ENCODE measurements around the gene ACKR2. TPM values are rescaled to one million over a fixed set of nuclear protein-coding genes. Genes with fewer than 3 reads are reported as not detected.

Gene ACKR2
- total RNA-seq, 4 donors from 2014 or later: 1.4 to 9.2 (median 5.2) TPM

DNA sequence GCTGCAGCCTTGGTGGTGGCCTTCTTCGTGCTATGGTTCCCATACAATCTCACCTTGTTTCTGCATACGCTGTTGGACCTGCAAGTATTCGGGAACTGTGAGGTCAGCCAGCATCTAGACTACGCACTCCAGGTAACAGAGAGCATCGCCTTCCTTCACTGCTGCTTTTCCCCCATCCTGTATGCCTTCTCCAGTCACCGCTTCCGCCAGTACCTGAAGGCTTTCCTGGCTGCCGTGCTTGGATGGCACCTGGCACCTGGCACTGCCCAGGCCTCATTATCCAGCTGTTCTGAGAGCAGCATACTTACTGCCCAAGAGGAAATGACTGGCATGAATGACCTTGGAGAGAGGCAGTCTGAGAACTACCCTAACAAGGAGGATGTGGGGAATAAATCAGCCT lies 56.0 kb downstream of the ACKR2 start:
- WGBS, 2 donors (ENCODE audit: low coverage in 1 of 2): 89 to 94% methylated on average over 5 to 8 of the region's 8 CpGs
- DNase-seq: no peak
- intact Hi-C loops (cut with DNase I; ENCODE audit: low total_unique reads): no loop called here
- in situ Hi-C loops (cut with MboI; ENCODE audit: low pct_ligation_motif_present in 1 of 4, low pct_unique_long_range_greater_than_20kb in 1 of 4, low sequenced_read_pairs in 3 of 4): no loop called here
- H3K36me3 ChIP-seq: no peaks in the 10 kb centered on the region
- H3K27ac ChIP-seq: no peak overlapping the region
- H3K4me1 ChIP-seq: no peaks in the 10 kb centered on the region
- no peaks in the 10 kb centered on the region for H3K27me3 ChIP-seq
- TF ChIP-seq POLR2AphosphoS5 (IDR thresholded peaks at IDR 0.05) (no peak), EP300 (IDR thresholded peaks at IDR 0.05; ENCODE audit: low read depth) (no peak), POLR2A (IDR thresholded peaks at IDR 0.05) (no peak)
- TF ChIP-seq, protein P1, sequence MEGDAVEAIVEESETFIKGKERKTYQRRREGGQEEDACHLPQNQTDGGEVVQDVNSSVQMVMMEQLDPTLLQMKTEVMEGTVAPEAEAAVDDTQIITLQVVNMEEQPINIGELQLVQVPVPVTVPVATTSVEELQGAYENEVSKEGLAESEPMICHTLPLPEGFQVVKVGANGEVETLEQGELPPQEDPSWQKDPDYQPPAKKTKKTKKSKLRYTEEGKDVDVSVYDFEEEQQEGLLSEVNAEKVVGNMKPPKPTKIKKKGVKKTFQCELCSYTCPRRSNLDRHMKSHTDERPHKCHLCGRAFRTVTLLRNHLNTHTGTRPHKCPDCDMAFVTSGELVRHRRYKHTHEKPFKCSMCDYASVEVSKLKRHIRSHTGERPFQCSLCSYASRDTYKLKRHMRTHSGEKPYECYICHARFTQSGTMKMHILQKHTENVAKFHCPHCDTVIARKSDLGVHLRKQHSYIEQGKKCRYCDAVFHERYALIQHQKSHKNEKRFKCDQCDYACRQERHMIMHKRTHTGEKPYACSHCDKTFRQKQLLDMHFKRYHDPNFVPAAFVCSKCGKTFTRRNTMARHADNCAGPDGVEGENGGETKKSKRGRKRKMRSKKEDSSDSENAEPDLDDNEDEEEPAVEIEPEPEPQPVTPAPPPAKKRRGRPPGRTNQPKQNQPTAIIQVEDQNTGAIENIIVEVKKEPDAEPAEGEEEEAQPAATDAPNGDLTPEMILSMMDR (IDR thresholded peaks at IDR 0.05): no peak
- no peaks in the 10 kb centered on the region for H3K9me3 ChIP-seq
- H3K4me3 ChIP-seq: no peak overlapping the region

DNA sequence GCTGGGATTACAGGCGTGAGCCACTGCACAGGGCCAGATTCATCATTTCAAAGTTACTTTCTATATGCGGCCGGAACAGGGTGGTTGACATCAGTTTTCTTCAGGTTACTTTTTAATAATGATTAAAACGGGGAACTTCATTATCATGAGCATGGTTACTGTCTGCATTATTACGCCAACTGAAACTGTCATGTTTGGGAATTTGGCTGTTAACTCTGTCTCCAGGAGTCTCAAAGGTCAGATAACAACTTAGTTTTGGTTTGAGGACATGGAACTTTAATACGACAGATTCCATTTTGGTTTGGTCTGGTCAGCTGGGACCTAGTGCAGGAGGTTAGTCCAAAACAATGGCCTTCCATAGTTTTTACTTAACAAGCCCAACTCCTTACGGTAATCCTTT lies 57.9 kb downstream of the ACKR2 start:
- Histone ChIP-seq H3K9me3 (no peaks in the 10 kb centered on the region), H3K27me3 (no peaks in the 10 kb centered on the region), H3K27ac (no peak overlapping the region), H3K4me1 (no peaks in the 10 kb centered on the region), H3K36me3 (no peaks in the 10 kb centered on the region), H3K4me3 (no peak overlapping the region)
- TF ChIP-seq EP300 (IDR thresholded peaks at IDR 0.05; ENCODE audit: low read depth) (no peak), POLR2A (IDR thresholded peaks at IDR 0.05) (no peak), POLR2AphosphoS5 (IDR thresholded peaks at IDR 0.05) (no peak)
- TF ChIP-seq, protein P1 (IDR thresholded peaks at IDR 0.05): no peak
- in situ Hi-C loops (cut with MboI; ENCODE audit: low pct_ligation_motif_present in 1 of 4, low pct_unique_long_range_greater_than_20kb in 1 of 4, low sequenced_read_pairs in 3 of 4): no loop called here
- intact Hi-C loops (cut with DNase I; ENCODE audit: low total_unique reads): no loop called here
- DNase-seq: no peak
- WGBS, 2 donors (ENCODE audit: low coverage in 1 of 2): 89 to 91% methylated on average over 7 of the region's 7 CpGs

DNA sequence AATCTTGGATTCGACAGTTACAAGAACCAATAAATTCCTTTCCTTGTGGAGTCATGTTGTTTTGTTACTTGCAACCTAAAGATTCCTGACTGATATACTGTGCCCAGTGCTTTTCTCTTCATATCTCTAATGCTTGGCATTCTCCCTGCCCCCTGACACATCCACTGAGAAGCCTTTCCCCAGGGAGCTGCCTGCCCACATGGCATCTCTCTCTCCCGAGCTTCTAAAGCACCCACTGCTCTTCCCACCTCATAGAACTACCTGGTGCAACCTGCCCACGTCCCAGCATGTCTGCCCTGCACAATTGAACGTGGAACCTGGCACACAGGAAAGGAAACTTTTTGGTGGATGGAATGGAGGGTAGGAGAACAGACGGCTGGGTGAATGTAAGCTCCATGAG lies 59.6 kb downstream of the ACKR2 start:
- no peaks in the 10 kb centered on the region for H3K36me3 ChIP-seq
- in situ Hi-C loops (cut with MboI; ENCODE audit: low pct_ligation_motif_present in 1 of 4, low pct_unique_long_range_greater_than_20kb in 1 of 4, low sequenced_read_pairs in 3 of 4) (no loop called here), intact Hi-C loops (cut with DNase I; ENCODE audit: low total_unique reads) (no loop called here)
- no peak overlapping the region for H3K4me3 ChIP-seq
- H3K9me3 ChIP-seq: no peaks in the 10 kb centered on the region
- no peak overlapping the region for H3K27ac ChIP-seq
- WGBS, 2 donors (ENCODE audit: low coverage in 1 of 2): 39 to 68% methylated on average over 4 to 5 of the region's 5 CpGs
- TF ChIP-seq POLR2A (IDR thresholded peaks at IDR 0.05) (no peak), EP300 (IDR thresholded peaks at IDR 0.05; ENCODE audit: low read depth) (no peak), POLR2AphosphoS5 (IDR thresholded peaks at IDR 0.05) (no peak)
- TF ChIP-seq, protein P1 (IDR thresholded peaks at IDR 0.05): no peak
- H3K27me3 ChIP-seq: no peaks in the 10 kb centered on the region
- H3K4me1 ChIP-seq: no peaks in the 10 kb centered on the region
- no peak for DNase-seq

DNA sequence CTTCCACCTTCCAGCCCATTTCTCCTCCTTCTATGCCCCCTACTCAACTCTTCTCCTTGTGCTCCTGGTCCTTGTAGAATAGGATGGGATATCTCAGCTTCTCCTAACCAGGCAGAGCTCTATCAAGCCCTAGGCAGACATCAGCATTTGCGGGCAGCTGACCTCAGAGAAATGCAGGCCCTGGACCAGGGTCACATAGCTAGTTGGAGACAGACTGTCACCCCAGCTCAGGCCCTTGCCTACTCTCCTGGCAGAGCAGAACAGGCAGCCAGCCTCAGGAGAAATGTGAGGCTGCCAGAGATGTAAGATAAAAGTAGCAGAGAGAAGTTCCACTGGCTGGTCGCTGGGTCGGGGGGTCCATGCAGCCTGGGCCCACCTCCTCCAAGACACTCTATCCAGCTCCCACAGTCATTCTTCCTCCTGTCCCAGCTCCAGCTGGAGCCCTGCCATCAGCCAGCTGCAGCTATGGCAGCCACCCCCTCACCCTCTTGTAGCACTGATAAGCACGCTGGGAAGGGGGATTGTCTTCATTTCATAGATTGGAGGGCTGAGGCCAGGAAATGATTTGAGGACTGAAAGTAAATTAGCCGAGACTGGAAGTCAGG lies 62.4 kb downstream of the ACKR2 start:
- in situ Hi-C loops (cut with MboI; ENCODE audit: low pct_ligation_motif_present in 1 of 4, low pct_unique_long_range_greater_than_20kb in 1 of 4, low sequenced_read_pairs in 3 of 4): no loop called here
- Histone ChIP-seq H3K36me3 (no peaks in the 10 kb centered on the region), H3K9me3 (no peaks in the 10 kb centered on the region), H3K27me3 (no peaks in the 10 kb centered on the region), H3K27ac (no peak overlapping the region), H3K4me3 (no peak overlapping the region), H3K4me1 (no peaks in the 10 kb centered on the region)
- intact Hi-C loops (cut with DNase I; ENCODE audit: low total_unique reads): no loop called here
- DNase-seq: no peak
- TF ChIP-seq POLR2AphosphoS5 (IDR thresholded peaks at IDR 0.05) (no peak), EP300 (IDR thresholded peaks at IDR 0.05; ENCODE audit: low read depth) (no peak), POLR2A (IDR thresholded peaks at IDR 0.05) (no peak)
- TF ChIP-seq, protein P1 (IDR thresholded peaks at IDR 0.05): no peak
- WGBS, 2 donors (ENCODE audit: low coverage in 1 of 2): 68% methylated on average over 5 of the region's 5 CpGs; no CpG with 5 or more reads in 1 of the 2 donors

Measured in transverse colon (tissue), 4 donors.